BE2C (cell line): ENCODE results near the gene GNAQ.

ENCODE experiments used
- DNase-seq: peaks from one replicate; pipeline ENCODE4 v3.0.0-alpha.2; 2020
- H3K27me3 ChIP-seq: fragments of 250-450 bp; sonication (Bioruptor Pico); 2 replicates; pipeline ENCODE4 v1.5.1; 2020; ENCODE audit warnings: mild to moderate bottlenecking
- H3K36me3 ChIP-seq: fragments of 250-450 bp; sonication (Bioruptor Pico); 2 replicates; pipeline ENCODE4 v1.5.1; 2020; ENCODE audit warnings: mild to moderate bottlenecking
- H3K4me1 ChIP-seq: fragments of 250-450 bp; sonication (Bioruptor Pico); 2 replicates; pipeline ENCODE4 v1.5.1; 2020
- H3K4me3 ChIP-seq: 2 replicates; pipeline ENCODE4 v1.5.1; 2011; ENCODE audit warnings: low read depth, low read length
- H3K9me3 ChIP-seq: fragments of 250-450 bp; sonication (Bioruptor Pico); 2 replicates; pipeline ENCODE4 v1.5.1; 2020
- CTCF ChIP-seq: IDR thresholded peaks from 2 replicates; pipeline ENCODE4 v1.5.1; 2012; ENCODE audit warnings: mild to moderate bottlenecking, low read depth, low read length

The GNAQ gene

DNA sequence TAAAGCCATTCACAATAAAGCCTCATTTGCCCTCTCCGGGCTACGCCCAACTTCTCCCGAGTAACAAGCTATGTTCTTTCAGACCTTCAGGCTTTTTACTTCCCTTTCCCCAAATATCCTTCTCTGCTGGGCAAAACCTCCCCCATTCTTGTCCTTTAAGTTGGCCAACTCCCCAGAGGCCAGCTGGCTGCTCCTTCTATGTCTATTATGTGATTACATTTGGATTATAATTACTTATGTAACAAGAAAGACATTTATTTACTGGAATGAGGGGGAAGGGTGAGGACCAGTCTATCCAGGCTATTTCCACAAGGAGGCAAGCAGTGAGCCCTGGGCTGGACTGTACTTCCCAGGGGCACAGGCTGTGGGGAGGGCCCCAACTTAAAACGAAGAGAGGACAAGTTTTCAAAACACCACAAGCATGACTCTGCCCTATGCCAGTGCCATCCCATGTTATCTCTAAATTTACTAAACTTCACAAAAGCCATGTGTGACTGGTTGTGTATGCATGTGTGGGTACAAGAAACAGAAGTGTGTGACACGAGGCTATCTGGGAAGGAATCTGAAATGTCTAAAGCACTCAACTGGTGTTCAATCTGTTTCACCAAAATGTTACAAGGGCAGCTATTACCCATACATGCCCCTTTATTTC lies 84.5 kb downstream of the GNAQ start:
- Histone ChIP-seq H3K27me3 (no peaks in the 10 kb centered on the region), H3K4me1 (peaks cover 29% of the 10 kb centered on the region), H3K9me3 (no peaks in the 10 kb centered on the region), H3K36me3 (no peaks in the 10 kb centered on the region; the same call in 1 of the 2 replicates), H3K4me3 (no peak overlapping the region)
- TF ChIP-seq CTCF, result no peak
- no peak for DNase-seq

GRCh38 chr9:77946296-77946695 lies 85.3 kb downstream of the GNAQ start:
- no peak for TF ChIP-seq CTCF

GRCh38 chr9:77945798-77946197 lies 85.8 kb downstream of the GNAQ start:
- Histone ChIP-seq H3K9me3 (no peaks in the 10 kb centered on the region), H3K27me3 (no peaks in the 10 kb centered on the region), H3K36me3 (no peaks in the 10 kb centered on the region; the same call in 1 of the 2 replicates), H3K4me3 (no peak overlapping the region), H3K4me1 (peaks cover 29% of the 10 kb centered on the region)
- no peak for DNase-seq
- TF ChIP-seq CTCF, result no peak

More at GRCh38 chr9:77946296-77946695, 85.3 kb downstream of the GNAQ start:
- DNase-seq, result no peak
- H3K9me3 ChIP-seq, result no peaks in the 10 kb centered on the region
- H3K27me3 ChIP-seq, result no peaks in the 10 kb centered on the region
- H3K4me3 ChIP-seq, result no peak overlapping the region
- peaks cover 29% of the 10 kb centered on the region for H3K4me1 ChIP-seq
- H3K36me3 ChIP-seq, result no peaks in the 10 kb centered on the region; the same call in 1 of the 2 replicates

DNA sequence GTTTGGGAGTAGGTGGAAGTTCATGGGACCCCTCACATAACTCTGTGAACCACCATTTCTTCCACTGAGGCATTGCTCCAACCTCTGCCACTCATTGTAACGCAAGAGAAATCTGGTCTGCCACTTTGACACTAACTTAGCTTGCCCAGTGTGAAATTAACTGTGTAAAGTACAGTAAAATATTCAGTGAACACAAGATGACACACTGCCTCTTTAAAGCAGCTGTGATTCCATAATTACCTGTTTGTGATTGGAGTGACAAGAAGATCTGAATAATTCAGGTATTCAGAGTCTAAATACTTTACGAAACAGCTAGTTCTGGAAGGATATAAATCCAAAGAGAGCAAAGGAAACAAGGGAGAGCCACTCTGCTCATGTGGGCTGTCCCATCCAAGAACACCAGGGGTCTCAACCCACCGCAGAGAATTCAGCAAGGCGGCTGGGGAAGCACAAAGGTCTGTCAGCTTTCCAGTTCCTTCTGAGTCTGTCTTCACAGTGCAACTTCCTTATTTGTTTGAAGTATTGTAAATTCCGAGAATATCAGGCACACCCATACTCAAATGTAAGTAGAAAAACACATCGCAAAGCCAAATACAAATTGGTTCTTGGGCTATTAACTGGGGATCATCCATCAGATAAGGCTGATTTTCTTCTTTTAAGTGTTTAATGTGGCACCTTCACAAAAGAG lies 86.9 kb downstream of the GNAQ start:
- Histone ChIP-seq H3K36me3 (no peaks in the 10 kb centered on the region; the same call in 1 of the 2 replicates), H3K9me3 (no peaks in the 10 kb centered on the region), H3K4me3 (no peak overlapping the region), H3K4me1 (peaks cover 22% of the 10 kb centered on the region), H3K27me3 (no peaks in the 10 kb centered on the region)
- DNase-seq, result no peak
- TF ChIP-seq CTCF, result peak; percentile 23; the same call in 1 of the 2 replicates

GRCh38 chr9:77943057-77943456 lies 88.6 kb downstream of the GNAQ start:
- Histone ChIP-seq H3K27me3 (no peaks in the 10 kb centered on the region), H3K4me3 (no peak overlapping the region), H3K4me1 (peaks cover 36% of the 10 kb centered on the region), H3K9me3 (no peaks in the 10 kb centered on the region), H3K36me3 (no peaks in the 10 kb centered on the region; the same call in 1 of the 2 replicates)
- DNase-seq, result no peak
- TF ChIP-seq CTCF, result no peak

DNA sequence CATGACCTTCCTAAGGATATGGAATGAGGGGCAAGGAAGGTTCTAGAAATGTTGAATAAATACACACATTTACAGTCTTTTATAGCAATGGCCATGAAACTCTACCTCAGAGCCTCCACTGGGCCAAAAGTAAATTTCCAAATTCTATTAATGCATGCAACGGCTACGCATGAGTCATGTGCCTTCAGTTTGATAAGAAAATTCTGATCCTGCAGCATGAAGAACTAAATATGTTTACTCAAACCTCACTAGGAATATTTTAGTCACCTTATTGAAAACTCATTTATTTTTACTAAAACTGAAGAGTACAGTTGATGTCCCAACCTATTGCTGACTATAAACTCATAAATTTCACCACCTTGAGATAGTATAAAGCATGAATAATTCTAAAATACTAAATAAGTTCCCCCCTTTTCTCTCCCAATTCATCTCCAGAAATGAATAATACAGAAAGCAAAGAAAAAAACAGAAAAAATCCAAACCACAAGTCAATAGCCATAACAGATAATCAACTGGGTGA lies 92.4 kb downstream of the GNAQ start:
- no peaks in the 10 kb centered on the region; the same call in 1 of the 2 replicates for H3K36me3 ChIP-seq
- H3K4me3 ChIP-seq, result no peak overlapping the region
- no peaks in the 10 kb centered on the region for H3K9me3 ChIP-seq
- no peaks in the 10 kb centered on the region for H3K27me3 ChIP-seq
- DNase-seq, result no peak
- peaks cover 17% of the 10 kb centered on the region for H3K4me1 ChIP-seq
- TF ChIP-seq CTCF, result no peak
